PFSK-1 (cell line): ENCODE measurements around the gene AK8.

Experiments
- POLR2AphosphoS5 ChIP-seq: IDR thresholded peaks from 2 replicates; pipeline ENCODE4 v1.6.1; 2012; ENCODE audit warnings: low read depth, mild to moderate bottlenecking, control low read depth, low read length, moderate library complexity
- SIN3A ChIP-seq: IDR thresholded peaks from 2 replicates; pipeline ENCODE4 v1.6.1; 2012; ENCODE audit warnings: mild to moderate bottlenecking, low read length, moderate library complexity, borderline replicate concordance; ENCODE audit not compliant: insufficient read depth
- TF ChIP-seq, protein P1 (sequence below), 2 experiments: IDR thresholded peaks; 2 replicates each; pipeline versions ENCODE4 v1.6.1 to v1.8.0; 2011 to 2012; ENCODE audit warnings: low read depth in 2 of 2, low read length in 2 of 2, control low read depth in 1 of 2, inconsistent platforms in 1 of 2, mild to moderate bottlenecking in 1 of 2, moderate library complexity in 1 of 2; ENCODE audit not compliant: insufficient read depth in 1 of 2

DNA sequence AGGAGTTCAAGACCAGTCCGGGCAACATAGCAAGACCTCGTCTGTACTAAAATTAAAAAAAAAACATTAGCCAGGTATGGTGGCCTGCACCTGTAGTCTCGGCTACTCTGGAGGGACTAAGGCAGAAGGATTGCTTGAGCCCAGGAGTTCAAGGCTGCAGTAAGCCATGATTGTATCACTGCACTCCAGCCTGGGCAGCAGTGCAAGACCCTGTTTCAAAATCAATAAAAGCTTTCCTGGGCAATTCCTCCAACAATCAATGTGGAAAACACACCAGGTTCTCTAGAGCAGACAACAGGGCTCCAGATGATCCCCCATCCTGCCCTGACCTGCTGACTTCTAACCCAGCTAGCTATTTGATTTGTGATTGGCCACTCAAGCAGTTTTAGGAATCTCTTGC, 1.2 kb downstream of the AK8 start:
- TF ChIP-seq POLR2AphosphoS5: no peak
- TF ChIP-seq SIN3A: no peak
- TF ChIP-seq, protein P1, sequence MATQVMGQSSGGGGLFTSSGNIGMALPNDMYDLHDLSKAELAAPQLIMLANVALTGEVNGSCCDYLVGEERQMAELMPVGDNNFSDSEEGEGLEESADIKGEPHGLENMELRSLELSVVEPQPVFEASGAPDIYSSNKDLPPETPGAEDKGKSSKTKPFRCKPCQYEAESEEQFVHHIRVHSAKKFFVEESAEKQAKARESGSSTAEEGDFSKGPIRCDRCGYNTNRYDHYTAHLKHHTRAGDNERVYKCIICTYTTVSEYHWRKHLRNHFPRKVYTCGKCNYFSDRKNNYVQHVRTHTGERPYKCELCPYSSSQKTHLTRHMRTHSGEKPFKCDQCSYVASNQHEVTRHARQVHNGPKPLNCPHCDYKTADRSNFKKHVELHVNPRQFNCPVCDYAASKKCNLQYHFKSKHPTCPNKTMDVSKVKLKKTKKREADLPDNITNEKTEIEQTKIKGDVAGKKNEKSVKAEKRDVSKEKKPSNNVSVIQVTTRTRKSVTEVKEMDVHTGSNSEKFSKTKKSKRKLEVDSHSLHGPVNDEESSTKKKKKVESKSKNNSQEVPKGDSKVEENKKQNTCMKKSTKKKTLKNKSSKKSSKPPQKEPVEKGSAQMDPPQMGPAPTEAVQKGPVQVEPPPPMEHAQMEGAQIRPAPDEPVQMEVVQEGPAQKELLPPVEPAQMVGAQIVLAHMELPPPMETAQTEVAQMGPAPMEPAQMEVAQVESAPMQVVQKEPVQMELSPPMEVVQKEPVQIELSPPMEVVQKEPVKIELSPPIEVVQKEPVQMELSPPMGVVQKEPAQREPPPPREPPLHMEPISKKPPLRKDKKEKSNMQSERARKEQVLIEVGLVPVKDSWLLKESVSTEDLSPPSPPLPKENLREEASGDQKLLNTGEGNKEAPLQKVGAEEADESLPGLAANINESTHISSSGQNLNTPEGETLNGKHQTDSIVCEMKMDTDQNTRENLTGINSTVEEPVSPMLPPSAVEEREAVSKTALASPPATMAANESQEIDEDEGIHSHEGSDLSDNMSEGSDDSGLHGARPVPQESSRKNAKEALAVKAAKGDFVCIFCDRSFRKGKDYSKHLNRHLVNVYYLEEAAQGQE (IDR thresholded peaks at IDR 0.05; ENCODE audit: insufficient read depth in 1 of 2, low read depth in 2 of 2, low read length in 2 of 2): no peak
